SK-N-MC (cell line): ENCODE measurements around the gene ANKS1A.

ENCODE experiments used
- EZH2 ChIP-seq: fragments of 200-600 bp; sonication (generic); IDR thresholded peaks from one replicate; pipeline ENCODE4 v1.6.1; 2017; ENCODE audit warnings: antibody characterized with exemption
- POLR2AphosphoS5 ChIP-seq: IDR thresholded peaks from 2 replicates; pipeline ENCODE4 v1.6.1; 2012; ENCODE audit warnings: mild to moderate bottlenecking, low read depth, low read length, borderline replicate concordance

DNA sequence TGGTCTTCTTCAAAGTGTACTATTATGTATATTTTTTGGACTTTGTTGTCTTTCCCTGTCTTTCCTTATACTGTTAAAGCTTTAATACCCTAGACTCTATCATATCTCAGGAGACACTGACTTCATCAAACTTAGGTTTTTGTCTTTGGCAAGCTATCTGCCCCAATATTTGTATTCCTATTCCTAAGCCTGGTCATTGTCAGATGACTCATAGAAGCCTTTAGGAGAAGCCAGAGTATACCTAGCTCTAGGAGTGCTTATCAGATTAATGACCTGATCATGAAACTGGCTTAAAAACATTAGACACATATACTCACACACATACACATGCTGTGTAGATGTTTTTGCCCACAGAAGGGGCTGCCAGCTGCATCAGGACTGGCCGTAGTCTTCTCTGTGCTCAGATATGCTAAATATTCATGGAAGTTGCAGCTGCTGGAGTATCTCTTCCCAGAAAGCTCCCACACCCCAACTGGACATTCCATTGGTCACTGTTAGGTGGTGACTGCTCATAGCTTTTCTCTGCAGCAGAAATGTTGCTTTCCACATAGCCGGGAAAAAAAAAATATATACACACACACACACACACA is 102.0 kb downstream of the ANKS1A start:
- TF ChIP-seq POLR2AphosphoS5: no peak
- TF ChIP-seq EZH2: no peak
